Neural cell (in vitro differentiated cells): ENCODE measurements around the gene RASSF4. TPM values are rescaled to one million over a fixed set of nuclear protein-coding genes. Genes with fewer than 3 reads are reported as not detected.

Experiments
- H2AFZ ChIP-seq: fragments of 200-600, 300-800 bp; sonication (generic), shearing (Covaris generic); 2 replicates; pipeline ENCODE4 v1.6.0; 2014; ENCODE audit warnings: low read depth, mild to moderate bottlenecking, antibody characterized with exemption, low read length, moderate library complexity
- H3F3A ChIP-seq: fragments of 200-600 bp; shearing (Covaris generic); 2 replicates; pipeline ENCODE4 v1.6.1; 2016; ENCODE audit warnings: mild to moderate bottlenecking, moderate library complexity, mixed read lengths, antibody characterized with exemption, low read length; ENCODE audit not compliant: insufficient read depth, poor library complexity, severe bottlenecking
- H3K27ac ChIP-seq: fragments of 200-600, 300-800 bp; sonication (generic), shearing (Covaris generic); 2 replicates; pipeline ENCODE4 v1.5.1; 2014; ENCODE audit warnings: mild to moderate bottlenecking, low read length, moderate library complexity
- H3K27me3 ChIP-seq: fragments of 300-800, 200-600 bp; sonication (generic), shearing (Covaris generic); 2 replicates; pipeline ENCODE4 v1.6.0; 2014; ENCODE audit warnings: mild to moderate bottlenecking, low read depth, low read length, moderate library complexity; ENCODE audit not compliant: insufficient read depth
- H3K36me3 ChIP-seq: fragments of 300-800, 200-600 bp; sonication (generic), shearing (Covaris generic); 2 replicates; pipeline ENCODE4 v1.5.1; 2014; ENCODE audit warnings: mild to moderate bottlenecking, antibody characterized with exemption, low read length, moderate library complexity; ENCODE audit not compliant: insufficient read depth
- H3K4me2 ChIP-seq: fragments of 300-800, 200-600 bp; sonication (generic), shearing (Covaris generic); 2 replicates; pipeline ENCODE4 v1.6.0; 2014; ENCODE audit warnings: mild to moderate bottlenecking, low read length
- H3K4me3 ChIP-seq: fragments of 300-800, 200-600 bp; sonication (generic), shearing (Covaris generic); 2 replicates; pipeline ENCODE4 v1.5.1; 2014; ENCODE audit warnings: mild to moderate bottlenecking, low read length, moderate library complexity
- H3K79me2 ChIP-seq: fragments of 200-600 bp; shearing (Covaris generic); replicated peaks from 2 replicates; pipeline ENCODE4 v1.6.0; 2014; ENCODE audit warnings: mild to moderate bottlenecking, low read length, moderate library complexity; ENCODE audit not compliant: insufficient read depth
- H3K9ac ChIP-seq: fragments of 300-800, 200-600 bp; sonication (generic), shearing (Covaris generic); 2 replicates; pipeline ENCODE4 v1.6.1; 2016; ENCODE audit warnings: mild to moderate bottlenecking, low read length, mixed read lengths
- H3K9me2 ChIP-seq: fragments of 200-600 bp; shearing (Covaris generic); 2 replicates; pipeline ENCODE4 v1.6.1; 2016; ENCODE audit warnings: mild to moderate bottlenecking, low read length, mixed read lengths; ENCODE audit not compliant: insufficient read depth
- H3K9me3 ChIP-seq: fragments of 200-600, 300-800 bp; sonication (generic), shearing (Covaris generic); 2 replicates; pipeline ENCODE4 v1.6.1; 2016; ENCODE audit warnings: mild to moderate bottlenecking, mixed run types, low read length, moderate library complexity, mixed read lengths
- H4K20me1 ChIP-seq: fragments of 200-600 bp; shearing (Covaris generic); 2 replicates; pipeline ENCODE4 v1.6.1; 2016; ENCODE audit warnings: mild to moderate bottlenecking, mixed run types; ENCODE audit not compliant: insufficient read depth
- CTCF ChIP-seq: fragments of 450-650 bp; IDR thresholded peaks from 2 replicates; pipeline ENCODE4 v1.5.1; 2014; ENCODE audit warnings: antibody characterized with exemption, mild to moderate bottlenecking, moderate library complexity; ENCODE audit not compliant: poor library complexity, severe bottlenecking
- EP300 ChIP-seq: fragments of 450-650 bp; conservative IDR thresholded peaks from 2 replicates; pipeline ENCODE4 v1.6.1; 2014; ENCODE audit warnings: antibody characterized with exemption, mild to moderate bottlenecking, moderate library complexity; ENCODE audit not compliant: poor library complexity, severe bottlenecking
- EZH2 ChIP-seq: fragments of 200-600, 300-800 bp; shearing (Covaris generic), sonication (generic); IDR thresholded peaks from 2 replicates; pipeline ENCODE4 v1.6.1; 2014; ENCODE audit warnings: antibody characterized with exemption, low read length, borderline replicate concordance, mild to moderate bottlenecking; ENCODE audit not compliant: insufficient read depth, poor library complexity, severe bottlenecking
- MXI1 ChIP-seq: fragments of 450-650 bp; conservative IDR thresholded peaks from 2 replicates; pipeline ENCODE4 v1.6.1; 2014; ENCODE audit warnings: antibody characterized with exemption, mild to moderate bottlenecking; ENCODE audit not compliant: poor library complexity, severe bottlenecking
- POLR2AphosphoS5 ChIP-seq: IDR thresholded peaks from 2 replicates; pipeline ENCODE4 v1.6.1; 2012
- RAD21 ChIP-seq: fragments of 450-650 bp; conservative IDR thresholded peaks from 2 replicates; pipeline ENCODE4 v1.6.1; 2014; ENCODE audit warnings: antibody characterized with exemption, mild to moderate bottlenecking, moderate library complexity
- REST ChIP-seq: IDR thresholded peaks from 2 replicates; pipeline ENCODE4 v1.6.1; 2012; ENCODE audit warnings: borderline replicate concordance
- SMC3 ChIP-seq: fragments of 450-650 bp; conservative IDR thresholded peaks from 2 replicates; pipeline ENCODE4 v1.6.1; 2014; ENCODE audit warnings: antibody characterized with exemption, mild to moderate bottlenecking, moderate library complexity; ENCODE audit not compliant: poor library complexity
- TAF1 ChIP-seq: IDR thresholded peaks from 2 replicates; pipeline ENCODE4 v1.6.1; 2012; ENCODE audit warnings: low read depth
- polyA plus RNA-seq: library from polyadenylated mRNA; depleted of rRNA; stranded (reverse); fragments of >200 nt; gene quantifications from 2 replicates; pipeline ENCODE4 v1.2.3, GENCODE V29; 2014

The RASSF4 gene
- polyA plus RNA-seq, 1 donor from 2014 or later: 10.2 TPM

- Histone ChIP-seq H2AFZ (no peak overlapping the region), H3K9me3 (no peaks in the 10 kb centered on the region), H3K4me3 (no peak overlapping the region), H4K20me1 (no peaks in the 10 kb centered on the region), H3F3A (no peaks in the 10 kb centered on the region), H3K9ac (no peak overlapping the region), H3K4me2 (no peak overlapping the region), H3K79me2 (no peaks in the 10 kb centered on the region), H3K27me3 (no peaks in the 10 kb centered on the region), H3K36me3 (no peaks in the 10 kb centered on the region), H3K9me2 (no peaks in the 10 kb centered on the region), H3K27ac (no peak overlapping the region)
- TF ChIP-seq EP300 (no peak), REST (no peak), RAD21 (peak; percentile 57), EZH2 (no peak), TAF1 (no peak), CTCF (peak; percentile 59), SMC3 (peak; percentile 69)
Observed at GRCh38 chr10:44925224-44925623, 34.4 kb upstream of the RASSF4 start.

- Histone ChIP-seq H3F3A (no peaks in the 10 kb centered on the region), H3K79me2 (no peaks in the 10 kb centered on the region), H4K20me1 (no peaks in the 10 kb centered on the region), H3K9ac (no peak overlapping the region), H3K4me2 (no peak overlapping the region), H3K9me3 (no peaks in the 10 kb centered on the region), H3K36me3 (no peaks in the 10 kb centered on the region), H3K27ac (no peak overlapping the region), H3K9me2 (no peaks in the 10 kb centered on the region), H3K4me3 (no peak overlapping the region), H2AFZ (no peak overlapping the region), H3K27me3 (no peaks in the 10 kb centered on the region)
- TF ChIP-seq TAF1 (no peak), SMC3 (no peak), EZH2 (no peak), CTCF (no peak), MXI1 (no peak), REST (no peak), POLR2AphosphoS5 (no peak), EP300 (no peak)
Observed at GRCh38 chr10:44925811-44926750, 33.5 kb upstream of the RASSF4 start.
